Progenitor cell of endocrine pancreas (in vitro differentiated cells): Measurements from ENCODE around the gene CEP83. TPM values are rescaled to one million over a fixed set of nuclear protein-coding genes. Genes with fewer than 3 reads are reported as not detected.
"Not testable (repeated sequence)": the region's sequence is repeated elsewhere in the genome, so short reads cannot be mapped to it uniquely, and the experiment has no call there.

Experiments
- DNase-seq: peaks from one replicate; pipeline ENCODE4 v3.0.0; 2021; ENCODE audit warnings: low spot score; ENCODE audit not compliant: unreplicated experiment
- H3K27ac Mint-ChIP-seq: 2 replicates; pipeline ENCODE4 v1.8.0; 2021; ENCODE audit warnings: mild to moderate bottlenecking, moderate library complexity, mixed read lengths
- H3K27me3 Mint-ChIP-seq: 2 replicates; pipeline ENCODE4 v1.8.0; 2021; ENCODE audit warnings: mixed read lengths
- H3K36me3 Mint-ChIP-seq: 2 replicates; pipeline ENCODE4 v1.8.0; 2022; ENCODE audit warnings: mixed read lengths; ENCODE audit not compliant: insufficient read depth
- H3K4me1 Mint-ChIP-seq: 2 replicates; pipeline ENCODE4 v1.8.0; 2021; ENCODE audit warnings: low read depth, mixed read lengths
- H3K4me3 Mint-ChIP-seq: 2 replicates; pipeline ENCODE4 v1.8.0; 2021; ENCODE audit warnings: low read depth, mild to moderate bottlenecking, moderate library complexity, mixed read lengths
- H3K9me3 Mint-ChIP-seq: 2 replicates; pipeline ENCODE4 v1.8.0; 2021; ENCODE audit warnings: low read depth, mixed read lengths
- CTCF ChIP-seq: fragments of 200-600 bp; sonication (generic); IDR thresholded peaks from one replicate; pipeline ENCODE4 v1.5.0; 2021; ENCODE audit warnings: antibody characterized with exemption, mild to moderate bottlenecking; ENCODE audit not compliant: unreplicated experiment
- total RNA-seq: library from RNA; stranded (reverse); gene quantifications from 2 replicates; pipeline ENCODE4 v1.2.1, GENCODE V29; 2021

The CEP83 gene
- total RNA-seq, 1 donor from 2014 or later: 38.6 TPM

- H3K27ac Mint-ChIP-seq: no peak overlapping the region
- DNase-seq: no peak
- H3K9me3 Mint-ChIP-seq: peaks cover 21% of the 10 kb centered on the region
- H3K4me1 Mint-ChIP-seq: peaks cover 5% of the 10 kb centered on the region
- H3K36me3 Mint-ChIP-seq: peaks cover 35% of the 10 kb centered on the region
- TF ChIP-seq CTCF: no peak
- peak overlapping the region; percentile 49 for H3K4me3 Mint-ChIP-seq
- H3K27me3 Mint-ChIP-seq: no peaks in the 10 kb centered on the region
Measured at GRCh38 chr12:94390130-94390485, 69.6 kb downstream of the CEP83 start.

- DNase-seq: peak; percentile 22
- Mint-ChIP-seq H3K9me3 (peaks cover 24% of the 10 kb centered on the region), H3K4me3 (peak overlapping the region; percentile 49), H3K36me3 (peaks cover 36% of the 10 kb centered on the region)
- not testable (repeated sequence) for H3K27me3 Mint-ChIP-seq, H3K4me1 Mint-ChIP-seq, H3K27ac Mint-ChIP-seq
Measured at GRCh38 chr12:94389482-94390129, 70.1 kb downstream of the CEP83 start.

GRCh38 chr12:94386422-94386821 is 73.2 kb downstream of the CEP83 start:
- Mint-ChIP-seq H3K27me3 (no peaks in the 10 kb centered on the region), H3K36me3 (peaks cover 26% of the 10 kb centered on the region), H3K4me3 (no peak overlapping the region), H3K9me3 (peaks cover 19% of the 10 kb centered on the region), H3K27ac (no peak overlapping the region), H3K4me1 (no peaks in the 10 kb centered on the region)
- TF ChIP-seq CTCF: no peak
- no peak for DNase-seq

- Mint-ChIP-seq H3K27ac (no peak overlapping the region), H3K36me3 (peaks cover 21% of the 10 kb centered on the region), H3K4me3 (no peak overlapping the region), H3K4me1 (peaks cover 13% of the 10 kb centered on the region), H3K27me3 (no peaks in the 10 kb centered on the region), H3K9me3 (peaks cover 18% of the 10 kb centered on the region)
- no peak for TF ChIP-seq CTCF
- no peak for DNase-seq
Measured at GRCh38 chr12:94384030-94384429, 75.6 kb downstream of the CEP83 start.

- H3K4me3 Mint-ChIP-seq: no peak overlapping the region
- peaks cover 13% of the 10 kb centered on the region for H3K9me3 Mint-ChIP-seq
Measured at GRCh38 chr12:94380507-94380906, 79.2 kb downstream of the CEP83 start.

More at GRCh38 chr12:94380507-94380906, 79.2 kb downstream of the CEP83 start:
- no peak overlapping the region for H3K27ac Mint-ChIP-seq
- H3K27me3 Mint-ChIP-seq: no peaks in the 10 kb centered on the region
- H3K36me3 Mint-ChIP-seq: peaks cover 17% of the 10 kb centered on the region
- no peak for DNase-seq
- TF ChIP-seq CTCF: no peak
- H3K4me1 Mint-ChIP-seq: peaks cover 13% of the 10 kb centered on the region
